PFSK-1 (cell line): ENCODE measurements around the gene PEF1.
A peak's percentile ranks its signal among the peaks of the same experiment; 100 is the strongest.

Experiments
- FOXP2 ChIP-seq: optimal IDR thresholded peaks from 2 replicates; pipeline ENCODE3; 2011; ENCODE audit warnings: borderline replicate concordance, control low read depth, inconsistent platforms; ENCODE audit not compliant: insufficient read depth; ENCODE audit errors: extremely low read length, extremely low read depth
- POLR2AphosphoS5 ChIP-seq: IDR thresholded peaks from 2 replicates; pipeline ENCODE4 v1.6.1; 2012; ENCODE audit warnings: low read depth, mild to moderate bottlenecking, control low read depth, low read length, moderate library complexity
- REST ChIP-seq, 2 experiments: IDR thresholded peaks; 2 replicates each; pipeline versions ENCODE4 v1.6.1 to v1.8.0; 2011 to 2012; ENCODE audit warnings: low read depth in 2 of 2, low read length in 2 of 2, control low read depth in 1 of 2, inconsistent platforms in 1 of 2, mild to moderate bottlenecking in 1 of 2, moderate library complexity in 1 of 2; ENCODE audit not compliant: insufficient read depth in 1 of 2
- SIN3A ChIP-seq: IDR thresholded peaks from 2 replicates; pipeline ENCODE4 v1.6.1; 2012; ENCODE audit warnings: mild to moderate bottlenecking, low read length, moderate library complexity, borderline replicate concordance; ENCODE audit not compliant: insufficient read depth
- TAF1 ChIP-seq: IDR thresholded peaks from 2 replicates; pipeline ENCODE4 v1.6.1; 2012; ENCODE audit warnings: low read length, control low read depth, borderline replicate concordance; ENCODE audit not compliant: insufficient read depth

PEF1 gene

GRCh38 chr1:31626223-31627207 is 18.2 kb downstream of the PEF1 start:
- TF ChIP-seq TAF1 (no peak), REST (IDR thresholded peaks at IDR 0.05; ENCODE audit: insufficient read depth in 1 of 2, low read depth in 2 of 2, low read length in 2 of 2) (no peak), FOXP2 (no peak), POLR2AphosphoS5 (peak; percentile 43)

DNA sequence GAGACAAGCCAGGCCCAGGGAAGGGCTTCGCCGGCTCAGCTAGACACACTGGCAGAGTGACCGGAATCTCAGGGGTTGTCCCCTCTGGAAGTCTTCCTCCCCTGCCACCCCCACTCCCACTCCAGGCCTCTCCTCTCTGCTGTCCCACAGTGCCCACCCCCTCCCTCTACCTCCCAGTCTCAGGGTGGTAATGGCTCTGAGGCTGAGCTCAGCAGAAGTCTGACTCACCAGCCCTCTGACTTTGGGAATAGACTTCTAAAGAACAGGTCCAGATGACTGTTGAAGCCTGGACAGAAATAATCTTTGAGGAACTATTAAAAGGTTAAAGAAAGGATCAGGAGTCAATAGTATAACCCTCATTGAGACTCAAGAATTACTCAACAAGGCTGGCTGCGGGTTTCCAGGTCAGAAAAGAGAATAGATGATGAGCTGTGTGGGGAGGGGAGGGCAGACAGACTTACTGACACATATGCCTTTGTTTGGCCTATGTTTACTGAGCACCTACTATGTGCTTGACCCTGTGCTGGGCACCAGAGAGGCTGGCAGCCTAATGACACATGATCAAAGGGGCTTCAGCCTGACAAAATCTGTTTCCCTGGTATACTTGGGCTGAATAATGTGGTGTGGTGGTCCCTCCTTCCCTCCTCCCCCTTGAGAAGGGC is 19.0 kb downstream of the PEF1 start:
- TF ChIP-seq FOXP2 (no peak), POLR2AphosphoS5 (no peak; the same call in 1 of the 2 replicates), TAF1 (no peak), REST (IDR thresholded peaks at IDR 0.05; ENCODE audit: insufficient read depth in 1 of 2, low read depth in 2 of 2, low read length in 2 of 2) (no peak), SIN3A (no peak)

GRCh38 chr1:31624731-31625514 is 19.8 kb downstream of the PEF1 start:
- TF ChIP-seq TAF1 (no peak), SIN3A (no peak), REST (IDR thresholded peaks at IDR 0.05; ENCODE audit: insufficient read depth in 1 of 2, low read depth in 2 of 2, low read length in 2 of 2) (no peak), POLR2AphosphoS5 (no peak; the same call in 1 of the 2 replicates), FOXP2 (no peak)

DNA sequence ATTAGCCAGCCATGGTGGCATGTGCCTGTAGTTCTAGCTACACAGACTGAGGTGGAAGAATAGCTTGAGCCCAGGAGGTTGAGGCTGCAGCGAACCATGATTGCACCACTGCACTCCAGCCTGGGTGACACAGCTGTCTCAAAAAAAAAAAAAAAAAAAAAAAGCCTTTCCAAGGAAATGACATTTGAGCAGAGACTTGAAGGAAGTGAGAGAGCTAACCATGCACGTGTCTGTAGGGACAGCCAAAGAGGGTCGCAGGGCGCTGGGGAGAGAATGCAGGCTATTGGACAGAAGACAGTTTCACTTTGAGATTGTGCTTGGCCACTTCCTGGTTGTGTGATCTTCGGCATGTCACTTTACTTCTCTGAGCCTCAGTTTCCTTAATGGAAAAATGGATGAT is 20.4 kb downstream of the PEF1 start:
- TF ChIP-seq POLR2AphosphoS5 (no peak), FOXP2 (no peak)

GRCh38 chr1:31623365-31623764 is 21.3 kb downstream of the PEF1 start:
- TF ChIP-seq REST (IDR thresholded peaks at IDR 0.05; ENCODE audit: insufficient read depth in 1 of 2, low read depth in 2 of 2, low read length in 2 of 2) (peak in 1 of 2 experiments; percentile 65; a peak in 1 of 4 replicates), TAF1 (no peak)
